ENCODE results near the gene CSKMT.

DNA sequence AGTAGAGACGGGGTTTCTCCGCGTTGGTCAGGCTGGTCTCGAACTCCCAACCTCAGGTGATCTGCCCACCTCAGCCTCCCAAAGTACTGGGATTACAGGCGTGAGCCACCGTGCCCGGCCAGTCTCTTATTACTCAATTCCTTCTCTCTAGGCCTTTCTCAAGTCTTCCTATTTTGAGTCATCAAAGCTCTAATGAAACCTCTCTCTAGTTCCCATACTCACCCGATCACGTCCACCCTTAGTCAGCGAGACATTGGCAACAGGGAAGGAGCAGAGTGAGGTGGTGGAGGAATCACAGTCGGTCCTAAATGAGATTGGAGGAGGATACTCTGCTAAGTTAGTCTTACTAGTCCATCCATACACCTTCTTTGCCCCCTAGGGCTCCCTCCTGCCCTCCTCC is 37.1 kb downstream of the CSKMT start:
- TF ChIP-seq, protein P1, sequence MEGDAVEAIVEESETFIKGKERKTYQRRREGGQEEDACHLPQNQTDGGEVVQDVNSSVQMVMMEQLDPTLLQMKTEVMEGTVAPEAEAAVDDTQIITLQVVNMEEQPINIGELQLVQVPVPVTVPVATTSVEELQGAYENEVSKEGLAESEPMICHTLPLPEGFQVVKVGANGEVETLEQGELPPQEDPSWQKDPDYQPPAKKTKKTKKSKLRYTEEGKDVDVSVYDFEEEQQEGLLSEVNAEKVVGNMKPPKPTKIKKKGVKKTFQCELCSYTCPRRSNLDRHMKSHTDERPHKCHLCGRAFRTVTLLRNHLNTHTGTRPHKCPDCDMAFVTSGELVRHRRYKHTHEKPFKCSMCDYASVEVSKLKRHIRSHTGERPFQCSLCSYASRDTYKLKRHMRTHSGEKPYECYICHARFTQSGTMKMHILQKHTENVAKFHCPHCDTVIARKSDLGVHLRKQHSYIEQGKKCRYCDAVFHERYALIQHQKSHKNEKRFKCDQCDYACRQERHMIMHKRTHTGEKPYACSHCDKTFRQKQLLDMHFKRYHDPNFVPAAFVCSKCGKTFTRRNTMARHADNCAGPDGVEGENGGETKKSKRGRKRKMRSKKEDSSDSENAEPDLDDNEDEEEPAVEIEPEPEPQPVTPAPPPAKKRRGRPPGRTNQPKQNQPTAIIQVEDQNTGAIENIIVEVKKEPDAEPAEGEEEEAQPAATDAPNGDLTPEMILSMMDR (IDR thresholded peaks at IDR 0.05) = no peak
- TF ChIP-seq ZFX (IDR thresholded peaks at IDR 0.05; ENCODE audit: borderline replicate concordance) = no peak

Measured in 22Rv1 (cell line).